D721Med (cell line): ENCODE data around the gene DNAJC17.

Experiments
- DNase-seq: peaks from one replicate; pipeline ENCODE4 v3.0.0; 2011; ENCODE audit warnings: low spot score; ENCODE audit not compliant: insufficient read length
- FAIRE-seq: peaks from 2 replicates; lab custom pipeline; 2011; peaks lifted over from hg19 to GRCh38; lab: Jason Lieb, UNC
- CTCF ChIP-seq: IDR thresholded peaks from 2 replicates; pipeline ENCODE4 v1.5.1; 2012; ENCODE audit warnings: mild to moderate bottlenecking, control low read depth; ENCODE audit not compliant: insufficient read depth; ENCODE audit errors: missing control alignments

The DNAJC17 gene

DNA sequence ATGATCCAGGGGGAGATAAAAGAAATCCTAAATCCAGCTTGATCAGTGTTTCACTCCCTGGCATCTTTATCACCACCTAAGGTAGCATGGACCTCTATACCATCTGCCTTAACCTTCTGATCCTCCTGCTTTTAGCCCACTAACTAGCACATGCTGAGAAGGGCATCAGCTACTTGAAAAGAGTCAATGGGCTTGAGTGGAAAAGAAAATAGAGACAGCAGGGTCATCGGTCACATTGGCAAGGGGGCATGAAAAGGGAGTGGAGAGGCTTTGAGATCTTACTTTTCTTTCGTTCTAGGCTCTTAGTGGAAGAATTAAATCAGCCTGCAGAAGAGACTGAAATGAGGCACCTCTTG lies 623 bp downstream of the DNAJC17 start:
- FAIRE-seq (no peak), DNase-seq (no peak)
- TF ChIP-seq CTCF: no peak

DNA sequence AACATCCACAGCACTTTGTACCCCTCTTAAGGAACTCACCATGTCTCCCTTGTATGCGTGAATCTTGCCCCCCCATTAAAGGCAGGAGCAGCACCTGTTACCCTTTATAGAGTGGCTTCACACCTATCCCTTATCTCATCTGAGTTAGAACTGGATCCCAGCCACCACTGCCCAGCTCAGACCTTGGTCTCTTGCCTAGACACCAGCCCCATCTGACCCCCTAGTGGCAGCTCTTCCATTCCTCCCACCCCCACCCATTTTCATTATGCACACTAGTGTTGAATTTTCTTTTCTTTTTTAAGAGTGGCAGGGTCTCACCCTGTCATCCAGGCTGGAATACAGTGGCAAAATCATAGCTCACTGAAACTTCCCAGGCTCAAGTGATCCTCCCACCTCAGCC lies 3.6 kb downstream of the DNAJC17 start:
- FAIRE-seq (no peak), DNase-seq (no peak)
- TF ChIP-seq CTCF: no peak

- FAIRE-seq (no peak), DNase-seq (no peak)
- TF ChIP-seq CTCF: no peak
These were observed 4.2 kb downstream of the DNAJC17 start for GRCh38 chr15:40803076-40803475.

DNA sequence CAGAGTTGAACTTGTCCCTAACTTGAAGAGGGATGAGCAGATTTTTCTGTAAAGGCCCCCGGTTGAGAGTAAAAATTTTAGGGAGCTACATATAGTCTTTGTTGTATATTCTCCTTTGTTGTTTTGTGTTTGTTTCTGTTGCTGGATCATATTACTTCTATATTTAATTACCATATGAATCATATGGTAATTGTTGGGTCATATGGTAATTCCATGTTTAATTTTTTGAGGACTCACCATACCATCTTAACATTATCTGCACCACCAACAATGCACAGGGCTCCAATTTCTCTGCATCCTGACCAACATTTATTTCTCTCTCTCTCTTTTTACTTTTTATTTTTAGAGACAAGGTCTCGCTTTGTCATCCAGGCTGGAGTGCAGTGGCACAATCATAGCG lies 7.8 kb downstream of the DNAJC17 start:
- FAIRE-seq (no peak), DNase-seq (no peak)
- no peak for TF ChIP-seq CTCF

DNA sequence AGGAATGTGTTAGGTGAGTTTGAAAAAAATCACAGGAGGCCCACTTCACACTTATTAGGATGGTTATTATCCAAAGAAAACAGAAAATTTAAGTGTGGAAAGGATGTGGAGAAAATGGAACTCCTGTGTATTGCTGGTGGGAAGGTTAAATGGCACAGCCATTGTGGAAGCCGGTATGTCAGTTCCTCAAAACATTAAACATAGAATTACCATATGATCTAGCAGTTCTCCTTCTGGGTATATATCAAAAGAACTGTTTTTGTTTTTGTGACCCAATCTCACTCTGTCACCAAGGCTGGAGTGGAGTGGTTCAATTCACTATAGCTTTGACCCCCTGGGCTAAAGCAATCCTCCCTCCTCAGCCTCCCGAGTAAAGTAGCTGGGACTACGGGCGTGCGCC lies 10.8 kb downstream of the DNAJC17 start:
- DNase-seq: no peak
- FAIRE-seq: no peak
- no peak for TF ChIP-seq CTCF

GRCh38 chr15:40796041-40796440 lies 11.2 kb downstream of the DNAJC17 start:
- TF ChIP-seq CTCF: no peak
- DNase-seq: no peak
- no peak for FAIRE-seq

DNA sequence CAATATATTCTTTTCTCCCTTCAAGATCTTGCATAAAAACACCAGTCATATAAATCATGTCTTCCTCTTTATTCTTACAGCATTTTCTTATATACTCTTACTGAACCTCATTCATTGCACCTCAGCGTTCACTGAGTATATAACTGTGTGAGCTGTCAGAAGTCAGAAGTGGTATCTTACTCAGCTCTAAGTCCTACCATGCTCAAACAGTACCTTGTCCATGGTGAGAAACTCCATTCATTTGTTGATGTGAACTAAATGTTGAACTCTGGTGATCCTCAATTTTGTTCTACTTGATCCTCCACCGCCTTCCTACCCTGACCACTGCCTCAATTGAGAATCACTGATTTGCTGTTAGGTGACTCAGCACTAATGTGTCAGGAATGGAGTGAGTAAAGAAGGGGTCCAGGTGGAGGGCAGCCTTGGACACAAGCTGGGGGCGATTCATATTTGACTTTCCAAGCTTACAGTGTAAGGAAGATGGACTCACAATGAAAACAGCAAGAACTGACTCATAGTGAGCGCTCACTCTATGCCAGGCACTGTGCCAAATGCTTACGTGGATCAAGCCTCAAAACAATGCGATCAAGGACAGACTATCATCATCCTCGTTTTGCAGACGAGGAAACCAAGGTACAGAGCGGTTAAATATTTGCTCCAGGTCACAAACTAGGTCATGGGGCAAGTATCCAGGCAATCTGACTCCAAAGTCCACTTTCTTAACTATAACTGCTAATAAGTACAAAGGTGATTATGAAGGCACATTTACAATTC lies 13.9 kb downstream of the DNAJC17 start:
- FAIRE-seq (no peak), DNase-seq (no peak)
- TF ChIP-seq CTCF: no peak
